GM12874 (cell line): Measurements from ENCODE around the gene GLRA2.

Experiments
- CTCF ChIP-seq: IDR thresholded peaks from 2 replicates; pipeline ENCODE4 v1.5.1; 2011; ENCODE audit warnings: low read depth, mild to moderate bottlenecking, control low read depth, low read length, moderate library complexity; ENCODE audit not compliant: insufficient read depth

Gene GLRA2

GRCh38 chrX:14505648-14506047, 23.7 kb upstream of the GLRA2 start:
- no peak for TF ChIP-seq CTCF

- no peak for TF ChIP-seq CTCF
Measured at GRCh38 chrX:14506866-14507265, 22.5 kb upstream of the GLRA2 start.

- no peak for TF ChIP-seq CTCF
Measured at GRCh38 chrX:14508025-14508690, 21.2 kb upstream of the GLRA2 start.

GRCh38 chrX:14509325-14510057, 19.8 kb upstream of the GLRA2 start:
- TF ChIP-seq CTCF = no peak

- TF ChIP-seq CTCF = peak; percentile 24; the same call in 1 of the 2 replicates
Measured at GRCh38 chrX:14528629-14529289, 577 bp upstream of the GLRA2 start.

- TF ChIP-seq CTCF = no peak
Measured at GRCh38 chrX:14533867-14534266, 4.5 kb downstream of the GLRA2 start.

GRCh38 chrX:14546190-14546589, 16.9 kb downstream of the GLRA2 start:
- TF ChIP-seq CTCF = no peak
